ENCODE data around the gene CLCN4. TPM values are rescaled to one million over a fixed set of nuclear protein-coding genes. Genes with fewer than 3 reads are reported as not detected.

The CLCN4 gene
- total and polyA plus RNA-seq, 2 of the 8 experiments (the other 6 are each of a cell fraction or from before 2014, with no cell fraction given), result 3.3 to 11.2 TPM

DNA sequence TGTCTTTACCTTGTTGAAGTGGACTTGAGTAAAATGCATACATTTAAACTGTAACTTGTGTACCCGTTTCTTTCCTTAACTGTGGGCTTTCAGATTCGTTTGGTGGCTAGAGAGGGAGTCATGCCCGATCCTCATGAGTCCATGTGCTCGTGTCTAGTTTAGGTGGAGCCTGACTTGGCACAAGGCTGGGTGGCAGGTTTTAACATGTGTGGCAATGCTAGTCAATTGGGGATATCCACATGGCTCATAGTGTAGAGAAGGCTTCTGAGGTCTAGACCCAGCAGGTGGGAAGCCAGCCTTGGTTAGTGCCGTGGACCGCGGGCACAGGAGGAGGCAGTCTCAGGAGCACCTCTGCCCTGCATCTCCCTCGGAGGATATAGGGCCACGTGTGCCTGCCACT is 48.5 kb upstream of the CLCN4 start (continued):
- TF ChIP-seq KDM5A (IDR thresholded peaks at IDR 0.05; ENCODE audit: low read length) (no peak), NRF1 (IDR thresholded peaks at IDR 0.05; ENCODE audit: low read depth, low read length) (no peak)
